PFSK-1 (cell line): ENCODE data around the gene ASCL5.

ENCODE experiments used
- FOXP2 ChIP-seq: optimal IDR thresholded peaks from 2 replicates; pipeline ENCODE3; 2011; ENCODE audit warnings: borderline replicate concordance, control low read depth, inconsistent platforms; ENCODE audit not compliant: insufficient read depth; ENCODE audit errors: extremely low read length, extremely low read depth
- POLR2AphosphoS5 ChIP-seq: IDR thresholded peaks from 2 replicates; pipeline ENCODE4 v1.6.1; 2012; ENCODE audit warnings: low read depth, mild to moderate bottlenecking, control low read depth, low read length, moderate library complexity
- REST ChIP-seq, 2 experiments: IDR thresholded peaks; 2 replicates each; pipeline versions ENCODE4 v1.6.1 to v1.8.0; 2011 to 2012; ENCODE audit warnings: low read depth in 2 of 2, low read length in 2 of 2, control low read depth in 1 of 2, inconsistent platforms in 1 of 2, mild to moderate bottlenecking in 1 of 2, moderate library complexity in 1 of 2; ENCODE audit not compliant: insufficient read depth in 1 of 2
- TAF1 ChIP-seq: IDR thresholded peaks from 2 replicates; pipeline ENCODE4 v1.6.1; 2012; ENCODE audit warnings: low read length, control low read depth, borderline replicate concordance; ENCODE audit not compliant: insufficient read depth

GRCh38 chr1:201137579-201138310 is 10.8 kb upstream of the ASCL5 start:
- TF ChIP-seq POLR2AphosphoS5 (no peak), FOXP2 (no peak), REST (IDR thresholded peaks at IDR 0.05; ENCODE audit: insufficient read depth in 1 of 2, low read depth in 2 of 2, low read length in 2 of 2) (no peak), TAF1 (no peak)
